Esophagus muscularis mucosa (tissue), 3 donors: ENCODE measurements around the gene CYS1.
"Not testable (repeated sequence)": the region's sequence is repeated elsewhere in the genome, so short reads cannot be mapped to it uniquely, and the experiment has no call there.

Source experiments
- POLR2A ChIP-seq: fragments of 450-650 bp; IDR thresholded peaks from one replicate; pipeline ENCODE4 v1.6.1; 2017; ENCODE audit warnings: antibody characterized with exemption, moderate library complexity, mild to moderate bottlenecking, low read depth
- POLR2AphosphoS5 ChIP-seq, 2 donors: sonication (generic); formaldehyde crosslinking; IDR thresholded peaks; one replicate each; pipeline ENCODE4 v1.6.1; 2017; ENCODE audit warnings: antibody characterized with exemption in 2 of 2
- TF ChIP-seq, protein P1 (sequence below), 3 experiments: fragments of 200-600 bp in 2 of 3; fragments of 450-650 bp in 1 of 3; sonication (generic) in 2 of 3; IDR thresholded peaks; one replicate each; pipeline ENCODE4 v1.5.1; 2017 to 2019; ENCODE audit warnings: antibody characterized with exemption in 3 of 3, mild to moderate bottlenecking in 2 of 3, moderate library complexity in 1 of 3

DNA sequence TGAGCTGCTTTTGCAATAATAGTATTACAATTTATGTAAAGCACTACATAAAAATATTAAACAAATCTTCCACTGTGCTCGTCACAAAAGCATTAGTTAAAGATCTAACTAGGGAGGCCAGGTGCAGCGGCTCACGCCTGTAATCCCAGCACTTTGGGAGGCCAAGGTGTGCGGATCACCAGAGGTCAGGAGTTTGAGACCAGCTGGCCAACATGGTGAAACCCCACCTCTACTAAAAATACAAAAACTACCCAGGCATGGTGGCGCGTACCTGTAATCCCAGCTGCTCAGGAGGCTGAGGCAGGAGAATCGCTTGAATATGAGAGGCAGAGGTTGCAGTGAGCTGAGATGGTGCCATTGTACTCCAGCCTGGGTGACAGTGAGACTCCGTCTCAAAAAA is 49.4 kb downstream of the CYS1 start:
- TF ChIP-seq POLR2AphosphoS5 (IDR thresholded peaks at IDR 0.05); POLR2A: not testable (repeated sequence)
- TF ChIP-seq, protein P1, sequence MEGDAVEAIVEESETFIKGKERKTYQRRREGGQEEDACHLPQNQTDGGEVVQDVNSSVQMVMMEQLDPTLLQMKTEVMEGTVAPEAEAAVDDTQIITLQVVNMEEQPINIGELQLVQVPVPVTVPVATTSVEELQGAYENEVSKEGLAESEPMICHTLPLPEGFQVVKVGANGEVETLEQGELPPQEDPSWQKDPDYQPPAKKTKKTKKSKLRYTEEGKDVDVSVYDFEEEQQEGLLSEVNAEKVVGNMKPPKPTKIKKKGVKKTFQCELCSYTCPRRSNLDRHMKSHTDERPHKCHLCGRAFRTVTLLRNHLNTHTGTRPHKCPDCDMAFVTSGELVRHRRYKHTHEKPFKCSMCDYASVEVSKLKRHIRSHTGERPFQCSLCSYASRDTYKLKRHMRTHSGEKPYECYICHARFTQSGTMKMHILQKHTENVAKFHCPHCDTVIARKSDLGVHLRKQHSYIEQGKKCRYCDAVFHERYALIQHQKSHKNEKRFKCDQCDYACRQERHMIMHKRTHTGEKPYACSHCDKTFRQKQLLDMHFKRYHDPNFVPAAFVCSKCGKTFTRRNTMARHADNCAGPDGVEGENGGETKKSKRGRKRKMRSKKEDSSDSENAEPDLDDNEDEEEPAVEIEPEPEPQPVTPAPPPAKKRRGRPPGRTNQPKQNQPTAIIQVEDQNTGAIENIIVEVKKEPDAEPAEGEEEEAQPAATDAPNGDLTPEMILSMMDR (IDR thresholded peaks at IDR 0.05) = not testable (repeated sequence)
